AG04450 (cell line): ENCODE measurements around the gene FAM236B. TPM values are rescaled to one million over a fixed set of nuclear protein-coding genes. Genes with fewer than 3 reads are reported as not detected.
"Not testable (repeated sequence)": the region's sequence is repeated elsewhere in the genome, so short reads cannot be mapped to it uniquely, and the experiment has no call there.

Source experiments
- CTCF ChIA-PET: fragments of 300-600, 350-600 bp; formaldehyde crosslinking; extraction: SDS; loops from one replicate; lab custom pipeline; 2022; ENCODE audit warnings: antibody characterized with exemption, inconsistent platforms; lab: Charles Lee
- POLR2A ChIA-PET: fragments of 350-600 bp; formaldehyde crosslinking; extraction: SDS; loops from one replicate; lab custom pipeline; 2021; ENCODE audit warnings: antibody characterized with exemption, inconsistent platforms; lab: Yijun Ruan, JAX
- DNase-seq: peaks from one replicate; pipeline ENCODE4 v3.0.0-alpha.2; 2011; ENCODE audit warnings: low read depth, low spot score
- H3K27ac ChIP-seq: one replicate; pipeline ENCODE4 v1.5.1; 2012; ENCODE audit warnings: low read depth, low read length, control low read depth
- H3K27me3 ChIP-seq: one replicate; pipeline ENCODE4 v1.6.0; 2012; ENCODE audit warnings: low read length; ENCODE audit not compliant: control insufficient read depth, insufficient read depth
- H3K4me3 ChIP-seq: 2 replicates; pipeline ENCODE4 v1.5.1; 2011; ENCODE audit warnings: mild to moderate bottlenecking, low read depth, low read length, control low read depth
- H3K9me3 ChIP-seq: 2 replicates; pipeline ENCODE4 v1.5.1; 2012; ENCODE audit warnings: low read length; ENCODE audit not compliant: control insufficient read depth, insufficient read depth
- polyA plus RNA-seq: library from polyadenylated mRNA; depleted of rRNA; stranded (reverse); fragments of >200 nt; gene quantifications from 2 replicates; pipeline ENCODE4 v1.2.3, GENCODE V29; 2011; rRNA removed
- small RNA-seq: library from RNA; depleted of rRNA; stranded (forward); fragments of <200 nt; gene quantifications from one replicate; pipeline ENCODE3, GENCODE V24; 2012; ENCODE audit warnings: low read depth; ENCODE audit not compliant: insufficient read length
- TF ChIP-seq, protein P1 (sequence below): IDR thresholded peaks from 2 replicates; pipeline ENCODE4 v1.5.1; 2011; ENCODE audit warnings: low read depth, low read length, control low read depth, inconsistent platforms

Gene FAM236B
- polyA plus RNA-seq, 1 experiment = not detected

DNA sequence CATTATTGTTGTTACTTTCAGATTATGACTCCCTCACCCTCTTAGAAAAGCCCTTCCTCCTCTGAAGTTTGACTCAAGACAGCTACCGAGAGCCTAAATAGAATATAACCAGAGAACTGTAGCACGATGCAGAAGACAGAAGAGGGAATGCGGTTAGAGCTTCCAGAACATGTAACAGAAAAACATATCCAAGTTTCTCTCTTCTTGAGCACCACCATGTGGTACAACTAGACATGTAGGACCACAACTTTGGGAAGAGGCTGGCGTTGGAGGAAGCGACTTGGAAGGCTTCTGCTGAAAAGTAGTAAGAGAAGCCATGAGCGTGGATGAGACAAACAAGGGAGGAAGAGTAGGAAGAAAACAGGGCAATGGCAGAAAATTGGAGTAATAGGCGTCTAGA, 36.9 kb downstream of the FAM236B start:
- H3K27ac ChIP-seq, DNase-seq, H3K9me3 ChIP-seq, POLR2A ChIA-PET, H3K27me3 ChIP-seq, H3K4me3 ChIP-seq, CTCF ChIA-PET: not testable (repeated sequence)

DNA sequence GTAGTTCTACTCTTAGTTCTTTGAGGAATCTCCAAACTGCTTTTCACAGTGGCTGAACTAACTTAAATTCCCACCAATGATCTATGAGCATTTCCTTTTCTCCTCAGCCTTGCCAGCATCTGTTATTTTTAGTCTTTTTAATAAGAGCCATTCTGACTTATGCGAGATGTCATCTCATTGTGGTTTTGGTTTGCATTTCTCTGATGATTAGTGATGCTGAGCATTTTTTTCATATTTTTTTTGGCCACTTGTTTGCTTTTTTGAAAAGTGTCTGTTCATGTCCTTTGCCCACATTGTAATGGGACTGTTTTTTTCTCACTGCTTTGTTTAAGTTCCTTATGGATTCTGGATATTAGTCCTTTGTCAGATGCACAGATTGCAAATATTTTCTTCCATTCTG, 46.9 kb downstream of the FAM236B start:
- no peak overlapping the region for H3K27ac ChIP-seq
- no peak overlapping the region for H3K4me3 ChIP-seq
- no peaks in the 10 kb centered on the region for H3K9me3 ChIP-seq
- H3K27me3 ChIP-seq = no peaks in the 10 kb centered on the region
- CTCF ChIA-PET = no interaction called here
- no peak for DNase-seq
- POLR2A ChIA-PET = no interaction called here
- TF ChIP-seq, protein P1, sequence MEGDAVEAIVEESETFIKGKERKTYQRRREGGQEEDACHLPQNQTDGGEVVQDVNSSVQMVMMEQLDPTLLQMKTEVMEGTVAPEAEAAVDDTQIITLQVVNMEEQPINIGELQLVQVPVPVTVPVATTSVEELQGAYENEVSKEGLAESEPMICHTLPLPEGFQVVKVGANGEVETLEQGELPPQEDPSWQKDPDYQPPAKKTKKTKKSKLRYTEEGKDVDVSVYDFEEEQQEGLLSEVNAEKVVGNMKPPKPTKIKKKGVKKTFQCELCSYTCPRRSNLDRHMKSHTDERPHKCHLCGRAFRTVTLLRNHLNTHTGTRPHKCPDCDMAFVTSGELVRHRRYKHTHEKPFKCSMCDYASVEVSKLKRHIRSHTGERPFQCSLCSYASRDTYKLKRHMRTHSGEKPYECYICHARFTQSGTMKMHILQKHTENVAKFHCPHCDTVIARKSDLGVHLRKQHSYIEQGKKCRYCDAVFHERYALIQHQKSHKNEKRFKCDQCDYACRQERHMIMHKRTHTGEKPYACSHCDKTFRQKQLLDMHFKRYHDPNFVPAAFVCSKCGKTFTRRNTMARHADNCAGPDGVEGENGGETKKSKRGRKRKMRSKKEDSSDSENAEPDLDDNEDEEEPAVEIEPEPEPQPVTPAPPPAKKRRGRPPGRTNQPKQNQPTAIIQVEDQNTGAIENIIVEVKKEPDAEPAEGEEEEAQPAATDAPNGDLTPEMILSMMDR = no peak

DNA sequence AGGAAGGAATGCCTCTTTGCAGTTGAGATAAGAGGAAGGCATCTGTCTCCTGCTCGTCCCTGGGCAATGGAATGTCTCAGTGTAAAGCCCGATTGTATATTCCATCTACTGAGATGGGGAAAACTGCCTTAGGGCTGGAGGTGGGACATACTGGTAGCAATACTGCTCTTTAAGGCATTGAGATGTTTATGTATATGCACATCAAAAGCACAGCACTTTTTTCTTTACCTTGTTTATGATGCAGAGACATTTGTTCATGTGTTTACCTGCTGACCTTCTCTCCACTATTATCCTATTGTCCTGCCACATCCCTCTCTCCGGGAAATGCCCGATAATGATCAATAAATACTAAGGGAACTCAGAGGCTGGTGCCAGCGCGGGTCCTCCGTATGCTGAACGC, 48.8 kb downstream of the FAM236B start:
- DNase-seq, H3K9me3 ChIP-seq, H3K4me3 ChIP-seq, H3K27ac ChIP-seq, POLR2A ChIA-PET, H3K27me3 ChIP-seq, CTCF ChIA-PET: not testable (repeated sequence)

Small RNA genes lying within 50 kb of the gene (small RNA-seq; reads per million reads assigned to genes)
- not detected for gene RNU1-112P

Other genes starting within 250 kb of the FAM236B start
- 22.7 and 24.8 TPM in 2 replicates for gene HDAC8, start 209.8 kb downstream of the FAM236B start, polyA plus RNA-seq
- 4.5 and 4.9 TPM in 2 replicates for gene PHKA1, start 68.4 kb downstream of the FAM236B start, polyA plus RNA-seq
- gene DMRTC1B, start 5.8 kb downstream of the FAM236B start, polyA plus RNA-seq = not detected in 2 replicates
- gene FAM236D, start 25.6 kb upstream of the FAM236B start, polyA plus RNA-seq = not detected in 2 replicates
- gene FAM236C, start 130.0 kb upstream of the FAM236B start, polyA plus RNA-seq = not detected in 2 replicates
- not detected in 2 replicates for gene FAM236A, start 155.5 kb upstream of the FAM236B start, polyA plus RNA-seq
- not detected in 2 replicates for gene DMRTC1, start 161.2 kb upstream of the FAM236B start, polyA plus RNA-seq
- gene PABPC1L2B, start 220.3 kb upstream of the FAM236B start, polyA plus RNA-seq = not detected in 2 replicates